ENCODE results near the gene LRRC1. TPM values are rescaled to one million over a fixed set of nuclear protein-coding genes. Genes with fewer than 3 reads are reported as not detected.
"Not testable (repeated sequence)": the region's sequence is repeated elsewhere in the genome, so short reads cannot be mapped to it uniquely, and the experiment has no call there.

LRRC1 gene
- total RNA-seq, 1 experiment from 2014 or later: 18.4 TPM

DNA sequence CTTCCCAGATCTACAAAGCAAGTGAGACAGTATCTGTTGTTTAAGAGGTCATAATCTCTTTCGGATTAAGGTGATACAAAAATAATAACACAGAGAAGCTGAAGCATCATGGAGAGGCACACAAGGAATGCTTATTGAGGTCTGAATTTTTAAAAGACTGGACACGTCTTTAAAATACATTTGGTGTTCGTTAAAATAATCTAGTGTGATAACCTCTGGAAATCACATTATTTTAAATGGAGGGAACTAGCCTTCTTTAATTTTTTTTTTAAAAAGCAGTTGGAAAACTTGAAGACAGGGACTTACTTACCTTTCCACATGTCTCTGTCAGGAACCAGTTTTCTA, 1.9 kb upstream of the LRRC1 start:
- DNase-seq (ENCODE audit: low read depth): no peak

DNA sequence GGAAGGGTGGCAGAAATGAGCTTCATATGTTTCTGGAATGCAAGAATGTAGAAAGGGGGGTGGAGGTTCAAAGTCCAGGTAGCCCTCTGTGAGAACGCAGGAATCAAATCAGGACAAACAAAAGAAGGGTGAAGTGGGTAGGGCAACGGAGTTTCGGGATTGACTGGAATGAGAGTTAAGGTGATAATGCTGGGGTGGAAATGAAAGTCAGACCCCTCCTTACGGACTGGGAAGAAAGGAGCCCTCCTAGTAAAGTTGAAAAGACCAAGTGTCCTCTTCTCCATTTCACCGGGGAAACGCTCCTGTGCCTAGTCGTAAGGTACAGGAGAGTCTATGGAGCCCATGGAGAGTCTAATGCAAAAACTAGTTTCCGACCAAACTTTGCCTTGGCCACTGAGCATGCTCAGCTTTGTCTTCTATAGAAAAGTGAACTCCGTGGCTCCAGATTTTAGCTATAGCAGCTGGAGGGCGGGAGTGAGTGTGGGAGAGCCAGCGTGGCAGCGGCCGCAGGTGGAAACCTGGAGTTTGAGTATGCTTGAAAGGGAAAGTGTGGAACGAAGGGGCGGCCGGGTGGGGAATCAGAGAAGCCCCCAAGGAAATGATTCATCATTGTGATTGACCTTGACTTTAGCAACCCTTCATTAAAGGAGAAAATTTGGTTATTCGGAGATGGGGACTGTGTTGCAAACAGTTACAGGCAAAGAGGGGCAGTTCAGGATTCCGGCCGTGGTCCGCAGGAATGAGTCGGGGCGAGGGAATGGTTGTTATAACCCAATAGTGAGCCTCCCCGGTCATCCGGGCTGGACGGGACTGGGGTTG, 1.3 kb upstream of the LRRC1 start:
- DNase-seq (ENCODE audit: low read depth): peak; percentile 55

- peak; percentile 95 for DNase-seq (ENCODE audit: low read depth)
Observed at GRCh38 chr6:53794137-53794719, 577 bp upstream of the LRRC1 start.

- peak; percentile 59 for DNase-seq (ENCODE audit: low read depth)
Observed at GRCh38 chr6:53795340-53795701, 516 bp downstream of the LRRC1 start.

GRCh38 chr6:53795702-53796450, 1.1 kb downstream of the LRRC1 start:
- DNase-seq (ENCODE audit: low read depth): peak; percentile 49

DNA sequence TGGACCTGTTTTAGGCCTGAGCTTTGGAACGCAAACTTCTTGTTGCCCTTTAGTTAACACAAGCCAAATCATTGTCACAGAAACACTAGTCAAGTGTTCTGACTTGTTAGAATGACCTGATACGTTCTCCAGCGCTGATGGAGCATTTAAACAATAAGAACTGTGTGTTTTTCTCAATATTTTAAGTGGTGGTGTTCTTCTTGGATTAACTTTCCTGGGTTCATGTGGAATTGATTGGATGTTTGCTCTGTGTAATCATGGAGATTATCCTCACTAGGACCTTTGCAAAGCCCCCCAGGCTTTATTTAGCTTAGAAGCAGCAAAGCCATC, 1.6 kb downstream of the LRRC1 start:
- DNase-seq (ENCODE audit: low read depth): peak; percentile 48

GRCh38 chr6:53796791-53797190, 2.0 kb downstream of the LRRC1 start:
- DNase-seq (ENCODE audit: low read depth): peak; percentile 80

DNA sequence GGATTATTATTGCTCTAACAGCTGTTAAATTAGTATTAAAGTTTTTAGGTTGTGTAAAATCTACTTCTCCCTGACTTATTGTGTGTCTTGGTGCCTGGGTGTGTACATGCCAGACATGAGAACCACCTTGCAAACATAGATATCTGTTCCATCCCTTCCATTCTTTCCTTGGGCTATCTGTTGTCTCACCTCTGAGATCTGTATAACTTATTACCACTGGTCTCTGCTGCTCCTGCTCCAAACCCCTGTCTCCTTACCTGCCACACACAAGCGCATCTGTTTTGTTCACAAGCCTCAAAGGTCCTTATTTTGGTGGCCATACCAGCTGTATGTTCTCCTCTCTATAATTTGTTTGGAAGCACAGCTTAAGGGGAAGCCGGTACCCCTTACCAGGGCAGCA, 2.5 kb downstream of the LRRC1 start:
- no peak for DNase-seq (ENCODE audit: low read depth)

GRCh38 chr6:53799340-53799739, 4.5 kb downstream of the LRRC1 start:
- no peak for DNase-seq (ENCODE audit: low read depth)

GRCh38 chr6:53801022-53801421, 6.2 kb downstream of the LRRC1 start:
- no peak for DNase-seq (ENCODE audit: low read depth)

GRCh38 chr6:53802582-53802981, 7.8 kb downstream of the LRRC1 start:
- no peak for DNase-seq (ENCODE audit: low read depth)

DNA sequence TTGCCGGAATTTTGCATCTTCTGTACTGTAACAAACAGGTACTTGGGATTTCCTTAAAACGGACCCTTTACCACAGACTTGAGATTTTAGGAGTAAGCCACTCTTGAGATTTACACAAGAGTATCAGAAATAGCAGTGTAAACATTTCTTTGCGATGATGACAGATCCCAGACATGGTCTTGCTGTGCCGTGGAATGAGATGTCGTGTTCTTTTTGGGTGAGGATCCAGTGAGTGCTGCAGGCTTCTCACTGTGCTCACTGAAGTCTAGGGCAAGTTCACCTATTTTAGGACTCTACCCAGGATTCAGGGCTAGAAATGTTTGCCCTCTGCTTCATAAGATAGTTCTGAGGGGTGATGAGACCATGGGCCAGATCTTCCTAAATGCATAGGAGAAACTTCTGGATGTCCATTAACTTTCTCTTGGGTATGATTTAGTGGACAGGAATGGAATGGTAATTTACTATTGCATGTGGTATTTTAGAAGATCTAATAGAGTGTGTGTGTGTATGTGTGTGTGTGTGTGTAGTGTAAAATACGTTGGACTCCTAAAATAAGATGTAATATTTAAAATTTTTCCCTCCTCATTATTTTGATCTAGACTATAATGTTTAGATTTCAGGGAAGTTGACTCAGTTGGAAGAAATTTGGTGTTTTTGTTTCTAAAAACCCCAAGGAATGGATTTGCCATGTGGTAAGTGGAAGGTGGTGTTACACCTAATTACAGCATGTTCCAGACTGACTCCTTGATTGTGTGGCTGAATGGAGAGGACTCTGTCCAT, 8.5 kb downstream of the LRRC1 start:
- peak; percentile 68 for DNase-seq (ENCODE audit: low read depth)

GRCh38 chr6:53805016-53805415, 10.2 kb downstream of the LRRC1 start:
- no peak for DNase-seq (ENCODE audit: low read depth)

GRCh38 chr6:53805725-53806124, 10.9 kb downstream of the LRRC1 start:
- no peak for DNase-seq (ENCODE audit: low read depth)

DNA sequence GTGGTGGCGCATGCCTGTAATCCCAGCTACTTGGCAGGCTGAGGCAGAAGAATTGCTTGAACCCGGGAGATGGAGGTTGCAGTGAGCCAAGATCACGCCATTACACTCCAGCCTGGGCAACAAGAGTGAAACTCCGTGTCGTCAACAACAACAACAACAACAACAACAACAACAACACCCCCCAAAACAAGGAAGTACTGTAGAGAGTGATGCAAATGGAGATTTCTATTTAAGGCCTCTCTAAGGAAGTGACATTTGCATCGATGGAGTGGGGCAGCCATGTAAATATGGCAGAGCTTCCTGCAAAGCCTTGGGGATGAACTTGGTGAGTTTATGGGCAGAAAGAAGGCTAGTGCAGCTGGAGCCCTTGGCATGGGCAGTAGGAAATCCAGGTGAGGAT, 12.8 kb downstream of the LRRC1 start:
- not testable (repeated sequence) for DNase-seq (ENCODE audit: low read depth)

GRCh38 chr6:53808302-53808881, 13.6 kb downstream of the LRRC1 start:
- no peak for DNase-seq (ENCODE audit: low read depth)

- no peak for DNase-seq (ENCODE audit: low read depth)
Observed at GRCh38 chr6:53809691-53810090, 14.9 kb downstream of the LRRC1 start.

DNA sequence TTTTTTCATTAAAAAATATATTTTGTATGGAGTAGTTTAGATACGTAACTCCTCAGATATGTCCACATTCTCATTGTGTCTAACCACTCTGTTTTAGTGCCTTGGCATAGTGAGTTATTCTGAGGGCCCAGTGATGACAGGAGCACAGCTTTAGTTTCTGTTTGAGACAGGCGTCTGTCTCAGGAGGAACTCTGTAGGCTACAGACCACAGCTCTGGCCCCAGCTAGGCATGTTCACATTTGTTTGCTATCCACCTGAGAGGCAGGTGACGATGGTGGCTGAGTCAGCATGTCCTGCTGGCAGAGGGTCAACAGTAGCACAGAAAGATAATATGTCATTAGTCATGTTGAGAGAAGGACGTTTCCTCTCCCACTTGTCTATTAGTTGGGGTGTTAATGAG, 16.3 kb downstream of the LRRC1 start:
- DNase-seq (ENCODE audit: low read depth): peak; percentile 76

GRCh38 chr6:53811746-53812145, 16.9 kb downstream of the LRRC1 start:
- DNase-seq (ENCODE audit: low read depth): no peak

DNA sequence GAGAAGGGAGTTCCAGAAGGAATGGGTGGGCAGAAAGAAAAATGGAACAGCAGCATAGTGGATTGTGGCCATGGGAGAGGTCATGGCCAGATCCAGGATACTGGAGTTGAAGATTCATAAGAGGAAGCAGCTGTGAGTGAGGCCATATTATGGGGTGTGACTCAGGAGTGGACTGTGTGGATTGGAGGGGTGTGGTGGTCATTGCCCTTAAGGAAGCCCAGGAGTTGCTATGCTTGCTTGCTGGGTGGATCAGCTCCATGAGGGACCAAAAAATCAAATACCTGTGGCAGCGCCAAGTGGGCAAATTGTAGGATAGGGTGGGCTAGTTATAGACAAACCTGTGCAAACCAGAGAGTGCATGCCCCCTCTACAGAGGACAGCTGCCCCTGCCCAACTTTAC, 18.3 kb downstream of the LRRC1 start:
- peak; percentile 53 for DNase-seq (ENCODE audit: low read depth)

DNA sequence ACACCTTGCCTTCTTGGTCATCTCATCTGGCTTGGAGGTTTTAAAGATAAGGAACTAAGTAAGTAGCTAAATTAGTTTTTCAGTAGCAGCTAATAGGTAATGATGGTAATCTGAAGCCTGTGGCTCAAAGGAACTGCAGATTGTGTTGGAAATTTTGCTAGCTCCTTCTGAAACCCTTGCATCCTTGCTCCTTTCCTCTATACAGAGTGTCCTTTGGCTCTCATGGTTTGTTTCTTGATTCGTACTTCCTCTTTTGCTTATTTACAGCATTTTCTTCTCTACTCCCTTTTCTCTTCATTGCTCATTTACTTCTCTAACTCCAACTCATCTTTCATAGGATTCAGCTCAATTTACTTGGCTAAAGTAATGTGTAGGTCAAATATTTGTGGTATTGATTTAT, 19.0 kb downstream of the LRRC1 start:
- DNase-seq (ENCODE audit: low read depth): no peak

GRCh38 chr6:53814353-53814752, 19.5 kb downstream of the LRRC1 start:
- no peak for DNase-seq (ENCODE audit: low read depth)

Data from M059J (cell line).